GM10248 (cell line): ENCODE data around the gene ZNF608.

ENCODE experiments used
- CTCF ChIA-PET: fragments of 300-600 bp; sonication (Branson Sonifier 250); formaldehyde crosslinking; extraction: SDS; loops from one replicate; lab custom pipeline; 2021; ENCODE audit warnings: antibody characterized with exemption; lab: Yijun Ruan, JAX
- POLR2A ChIA-PET: fragments of 350-650 bp; sonication (Branson Sonifier 250); formaldehyde crosslinking; extraction: SDS; loops from one replicate; lab custom pipeline; 2020; ENCODE audit warnings: antibody characterized with exemption; lab: Yijun Ruan, JAX
- DNase-seq: peaks from one replicate; pipeline ENCODE4 v3.0.0; 2012; ENCODE audit errors: extremely low spot score
- CTCF ChIP-seq: IDR thresholded peaks from 2 replicates; pipeline ENCODE4 v1.5.1; 2012; ENCODE audit warnings: mild to moderate bottlenecking, low read depth; ENCODE audit errors: extremely low read depth, missing control alignments, control extremely low read depth

The ZNF608 gene

GRCh38 chr5:124755041-124755440 is 8.6 kb upstream of the ZNF608 start:
- ChIA-PET CTCF (interaction anchor here (1.1 to 2.4 kb wide), 3 partner anchors 9 to 96 kb away, joined by 3 to 8 read pairs (median 3); no protein-coding TSS in a partner anchor), POLR2A (no interaction called here)
- TF ChIP-seq CTCF, result no peak
- no peak for DNase-seq

DNA sequence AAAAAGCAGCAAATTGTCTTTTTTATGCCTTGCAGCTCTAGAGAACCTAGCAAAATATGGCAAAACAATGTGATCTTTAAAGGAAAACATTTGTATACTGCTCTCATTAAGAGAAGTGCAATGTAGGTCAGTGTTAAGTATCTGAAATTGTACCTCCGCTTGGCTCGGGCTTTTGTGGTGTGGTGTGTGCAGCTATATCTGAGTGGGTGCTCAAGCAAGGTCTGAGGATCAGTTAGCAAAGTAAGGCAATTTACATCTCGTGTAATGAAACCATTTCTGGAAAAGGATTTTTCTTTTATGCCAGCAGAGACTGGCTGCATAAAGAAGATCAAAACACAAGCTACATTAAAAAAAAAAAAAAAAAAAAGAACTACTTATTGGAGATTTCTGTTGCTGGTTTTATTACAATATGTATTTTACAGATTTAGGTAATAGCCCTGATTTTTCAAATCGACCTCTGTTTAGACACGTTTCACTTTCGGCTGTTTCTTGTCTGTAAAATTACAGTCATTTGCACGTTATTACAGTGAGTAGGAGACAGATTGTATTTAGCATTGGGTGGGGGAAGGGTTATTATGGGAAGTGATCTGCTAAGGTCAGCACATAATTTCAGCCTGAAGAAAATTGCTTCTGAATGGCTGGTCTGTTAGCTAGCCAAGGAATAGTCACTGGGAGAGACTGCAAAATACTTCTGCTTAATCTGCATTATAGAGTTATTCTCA is 7.9 kb upstream of the ZNF608 start:
- TF ChIP-seq CTCF, result no peak
- POLR2A ChIA-PET, result no interaction called here
- no peak for DNase-seq
- CTCF ChIA-PET, result interaction anchor here (1.1 to 2.4 kb wide), 3 partner anchors 10 to 95 kb away, joined by 3 to 8 read pairs (median 3); no protein-coding TSS in a partner anchor

DNA sequence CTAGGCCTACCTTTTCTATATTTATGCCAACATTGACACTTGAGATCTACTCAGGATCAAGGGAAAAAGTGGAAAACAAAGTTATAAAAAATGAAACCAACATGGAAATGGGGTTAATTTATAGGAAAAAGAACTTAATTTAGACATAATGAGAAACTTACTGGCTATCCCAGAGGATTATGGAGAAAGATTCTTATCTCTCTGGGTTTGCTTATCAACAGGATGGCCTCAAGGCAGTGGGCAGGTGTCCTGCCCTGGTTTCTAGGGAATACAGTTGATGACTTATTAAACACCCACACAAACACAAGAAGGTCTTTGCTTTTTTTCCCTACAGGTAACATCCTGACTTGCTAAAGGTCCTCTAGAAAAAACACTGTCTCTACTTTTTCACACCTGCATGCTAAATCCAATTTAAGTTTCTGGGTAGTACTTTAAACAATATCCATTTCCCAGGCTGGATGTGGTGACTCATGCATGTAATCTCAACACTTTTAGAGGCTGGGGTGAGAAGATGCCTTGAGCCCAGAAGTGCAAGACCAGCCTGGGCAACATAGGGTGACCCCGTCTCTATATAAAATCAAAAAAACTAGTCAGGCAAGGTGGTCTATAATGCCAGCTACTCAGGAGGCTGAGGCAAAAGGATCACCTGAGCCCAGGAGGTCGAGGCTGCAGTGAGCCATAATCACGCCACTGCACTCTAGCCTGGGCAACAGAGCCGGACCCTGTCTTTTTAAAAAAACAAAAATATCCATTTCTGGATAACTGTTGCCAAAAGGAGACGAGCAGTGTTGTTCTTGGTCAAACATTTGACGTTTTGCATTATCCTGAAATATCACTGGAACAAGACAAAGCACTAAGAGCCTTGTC is 6.6 kb upstream of the ZNF608 start:
- no peak for DNase-seq
- ChIA-PET CTCF (interaction anchor here (2.4 kb wide), 1 partner anchor 11 kb away, joined by 8 read pairs; no protein-coding TSS in a partner anchor), POLR2A (no interaction called here)
- TF ChIP-seq CTCF, result no peak

- CTCF ChIA-PET, result interaction anchor here (1.0 to 4.5 kb wide), 6 partner anchors 7 to 98 kb away, joined by 3 to 25 read pairs (median 6); no protein-coding TSS in a partner anchor
- no peak for TF ChIP-seq CTCF
- no peak for DNase-seq
- POLR2A ChIA-PET, result no interaction called here
These were observed 4.6 kb upstream of the ZNF608 start for GRCh38 chr5:124751031-124751430.

DNA sequence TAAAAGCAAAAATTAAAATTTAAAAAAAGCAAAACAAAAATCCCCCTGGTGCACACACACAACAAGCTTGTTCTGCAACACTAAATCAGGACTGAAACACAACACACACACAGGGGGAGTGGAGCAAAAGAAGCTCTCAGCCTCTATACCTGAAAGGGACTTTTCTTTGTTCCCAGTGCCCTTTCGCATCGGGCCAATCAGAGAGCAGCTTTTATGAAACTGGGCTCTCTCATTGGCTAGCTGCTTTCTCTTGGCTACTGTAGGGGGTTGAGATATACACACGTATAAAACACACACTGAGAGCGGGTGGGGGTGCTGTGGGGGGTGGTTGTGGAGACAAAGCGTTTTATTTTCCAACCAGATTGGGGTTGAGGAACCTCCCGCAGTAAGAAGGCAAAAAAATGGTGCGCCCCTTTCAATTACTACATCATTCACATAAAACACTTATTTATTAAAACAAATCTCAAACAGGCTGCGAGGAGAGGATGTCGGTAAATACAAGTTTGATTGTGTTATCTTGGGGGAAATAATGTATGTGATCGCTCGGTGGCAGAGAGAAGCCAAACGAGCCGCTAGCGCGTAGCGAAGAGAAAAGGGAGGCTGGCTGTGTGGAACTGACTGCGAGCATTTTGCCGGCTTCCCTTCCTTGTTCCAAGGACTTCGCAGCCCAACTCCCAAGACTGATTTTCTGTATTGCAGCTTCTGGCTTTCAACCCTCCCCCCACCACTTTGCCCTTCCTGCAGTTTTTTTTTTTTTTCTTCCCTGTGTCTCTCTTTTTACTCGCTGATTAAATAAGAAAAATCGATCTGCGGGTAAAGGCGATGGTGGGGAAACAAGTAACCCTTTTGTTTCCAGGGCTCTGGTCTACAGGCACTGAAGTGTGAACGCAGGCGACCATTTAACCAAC is 2.5 kb upstream of the ZNF608 start:
- TF ChIP-seq CTCF, result no peak

More for the DNA sequence above, 2.5 kb upstream of the ZNF608 start:
- POLR2A ChIA-PET, result interaction anchor here (0.6 kb wide), 1 partner anchor 27 kb away, joined by 3 read pairs; no protein-coding TSS in a partner anchor
- DNase-seq, result peak; percentile 84
- CTCF ChIA-PET, result interaction anchor here (0.7 to 4.5 kb wide), 13 partner anchors 10 to 172 kb away, joined by 3 to 25 read pairs (median 6); no protein-coding TSS in a partner anchor
